ENCODE data around the gene SPIC.
"Not testable (repeated sequence)": the region's sequence is repeated elsewhere in the genome, so short reads cannot be mapped to it uniquely, and the experiment has no call there.

Gene SPIC

GRCh38 chr12:101474711-101475386 is at the start of gene SPIC:
Gene SPIC, plus strand, starts transcription at chr12:101475336. Its CDS starts 1,569 bp downstream, at chr12:101476905.
- no peak for DNase-seq

GRCh38 chr12:101430456-101430855 is 44.7 kb upstream of the SPIC start:
- no peak for DNase-seq

- no peak for DNase-seq
Measured at GRCh38 chr12:101436136-101436535, 39.0 kb upstream of the SPIC start.

- DNase-seq = no peak
Measured at GRCh38 chr12:101439236-101439635, 35.9 kb upstream of the SPIC start.

GRCh38 chr12:101441461-101442224 is 33.5 kb upstream of the SPIC start:
- DNase-seq = no peak

GRCh38 chr12:101455685-101456084 is 19.5 kb upstream of the SPIC start:
- no peak for DNase-seq

- peak; percentile 1 for DNase-seq
Measured at GRCh38 chr12:101459642-101460346, 15.3 kb upstream of the SPIC start.

GRCh38 chr12:101468948-101469347 is 6.2 kb upstream of the SPIC start:
- DNase-seq = no peak

- DNase-seq = no peak
Measured at GRCh38 chr12:101470939-101471338, 4.2 kb upstream of the SPIC start.

GRCh38 chr12:101471878-101472277 is 3.3 kb upstream of the SPIC start:
- DNase-seq = not testable (repeated sequence)

GRCh38 chr12:101474248-101474647 is 888 bp upstream of the SPIC start:
- no peak for DNase-seq

- DNase-seq = no peak
Measured at GRCh38 chr12:101475751-101476305, 692 bp downstream of the SPIC start.

- no peak for DNase-seq
Measured at GRCh38 chr12:101480849-101481248, 5.7 kb downstream of the SPIC start.

GRCh38 chr12:101485021-101485420 is 9.9 kb downstream of the SPIC start:
- DNase-seq = no peak

GRCh38 chr12:101488469-101488868 is 13.3 kb downstream of the SPIC start:
- DNase-seq = no peak

- peak; percentile 2 for DNase-seq
Measured at GRCh38 chr12:101490286-101490920, 15.3 kb downstream of the SPIC start.

GRCh38 chr12:101491329-101491728 is 16.2 kb downstream of the SPIC start:
- no peak for DNase-seq

- DNase-seq = no peak
Measured at GRCh38 chr12:101493556-101493955, 18.4 kb downstream of the SPIC start.

- no peak for DNase-seq
Measured at GRCh38 chr12:101498252-101498651, 23.1 kb downstream of the SPIC start.

- DNase-seq = no peak
Measured at GRCh38 chr12:101501410-101501995, 26.4 kb downstream of the SPIC start.

GRCh38 chr12:101521136-101521535 is 46.0 kb downstream of the SPIC start:
- DNase-seq = no peak

GRCh38 chr12:101527682-101528081 is 52.5 kb downstream of the SPIC start:
- no peak for DNase-seq

Data from SHP77 treated with DMSO at 0.1 percent for 48 hours (cell line).